ENCODE results near the gene PLEKHD1.

PLEKHD1 gene

DNA sequence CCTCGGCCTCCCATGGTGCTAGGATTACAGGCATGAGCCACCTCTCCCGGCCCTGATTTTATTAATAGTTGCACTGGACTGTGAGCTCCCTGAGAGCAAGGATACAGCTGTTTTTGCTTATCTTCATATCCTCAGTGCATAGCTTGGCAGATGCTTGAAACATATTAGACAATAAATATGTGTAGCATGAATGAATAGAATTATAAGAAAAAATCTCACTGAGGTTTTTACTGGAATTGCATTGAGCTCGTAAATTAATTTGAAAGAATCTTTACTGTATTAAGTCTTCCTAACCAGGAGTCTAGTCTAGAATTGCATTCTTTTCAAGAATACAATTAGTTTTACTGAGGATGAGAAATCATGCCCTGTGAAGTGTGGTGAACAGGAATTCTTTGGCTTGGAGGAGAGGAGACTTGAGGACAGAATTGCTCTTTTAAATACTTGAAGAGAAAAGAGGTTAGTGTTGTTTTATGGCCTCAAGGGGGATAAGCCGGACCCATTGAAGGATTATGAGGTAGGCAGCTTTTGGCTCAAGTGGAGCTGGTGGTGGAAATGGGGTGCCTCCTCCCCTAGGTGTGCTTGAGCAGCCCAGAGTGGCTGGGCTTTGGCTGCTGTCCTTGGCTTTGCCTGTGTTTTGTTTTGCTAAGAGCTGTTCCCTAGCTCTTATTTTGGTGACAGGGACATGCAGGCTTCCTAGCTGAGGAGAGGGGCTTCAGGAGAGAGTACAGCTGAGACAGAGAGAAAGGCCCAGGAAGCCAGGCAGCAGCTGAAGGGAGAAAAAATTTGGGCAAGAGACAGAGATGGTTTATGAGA lies 34.0 kb downstream of the PLEKHD1 start:
- TF ChIP-seq, protein P1, sequence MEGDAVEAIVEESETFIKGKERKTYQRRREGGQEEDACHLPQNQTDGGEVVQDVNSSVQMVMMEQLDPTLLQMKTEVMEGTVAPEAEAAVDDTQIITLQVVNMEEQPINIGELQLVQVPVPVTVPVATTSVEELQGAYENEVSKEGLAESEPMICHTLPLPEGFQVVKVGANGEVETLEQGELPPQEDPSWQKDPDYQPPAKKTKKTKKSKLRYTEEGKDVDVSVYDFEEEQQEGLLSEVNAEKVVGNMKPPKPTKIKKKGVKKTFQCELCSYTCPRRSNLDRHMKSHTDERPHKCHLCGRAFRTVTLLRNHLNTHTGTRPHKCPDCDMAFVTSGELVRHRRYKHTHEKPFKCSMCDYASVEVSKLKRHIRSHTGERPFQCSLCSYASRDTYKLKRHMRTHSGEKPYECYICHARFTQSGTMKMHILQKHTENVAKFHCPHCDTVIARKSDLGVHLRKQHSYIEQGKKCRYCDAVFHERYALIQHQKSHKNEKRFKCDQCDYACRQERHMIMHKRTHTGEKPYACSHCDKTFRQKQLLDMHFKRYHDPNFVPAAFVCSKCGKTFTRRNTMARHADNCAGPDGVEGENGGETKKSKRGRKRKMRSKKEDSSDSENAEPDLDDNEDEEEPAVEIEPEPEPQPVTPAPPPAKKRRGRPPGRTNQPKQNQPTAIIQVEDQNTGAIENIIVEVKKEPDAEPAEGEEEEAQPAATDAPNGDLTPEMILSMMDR (IDR thresholded peaks at IDR 0.05), result no peak
- no peak for DNase-seq (ENCODE audit: low spot score)
- H3K27ac ChIP-seq, result no peak overlapping the region
- H3K4me3 ChIP-seq, result no peak overlapping the region

DNA sequence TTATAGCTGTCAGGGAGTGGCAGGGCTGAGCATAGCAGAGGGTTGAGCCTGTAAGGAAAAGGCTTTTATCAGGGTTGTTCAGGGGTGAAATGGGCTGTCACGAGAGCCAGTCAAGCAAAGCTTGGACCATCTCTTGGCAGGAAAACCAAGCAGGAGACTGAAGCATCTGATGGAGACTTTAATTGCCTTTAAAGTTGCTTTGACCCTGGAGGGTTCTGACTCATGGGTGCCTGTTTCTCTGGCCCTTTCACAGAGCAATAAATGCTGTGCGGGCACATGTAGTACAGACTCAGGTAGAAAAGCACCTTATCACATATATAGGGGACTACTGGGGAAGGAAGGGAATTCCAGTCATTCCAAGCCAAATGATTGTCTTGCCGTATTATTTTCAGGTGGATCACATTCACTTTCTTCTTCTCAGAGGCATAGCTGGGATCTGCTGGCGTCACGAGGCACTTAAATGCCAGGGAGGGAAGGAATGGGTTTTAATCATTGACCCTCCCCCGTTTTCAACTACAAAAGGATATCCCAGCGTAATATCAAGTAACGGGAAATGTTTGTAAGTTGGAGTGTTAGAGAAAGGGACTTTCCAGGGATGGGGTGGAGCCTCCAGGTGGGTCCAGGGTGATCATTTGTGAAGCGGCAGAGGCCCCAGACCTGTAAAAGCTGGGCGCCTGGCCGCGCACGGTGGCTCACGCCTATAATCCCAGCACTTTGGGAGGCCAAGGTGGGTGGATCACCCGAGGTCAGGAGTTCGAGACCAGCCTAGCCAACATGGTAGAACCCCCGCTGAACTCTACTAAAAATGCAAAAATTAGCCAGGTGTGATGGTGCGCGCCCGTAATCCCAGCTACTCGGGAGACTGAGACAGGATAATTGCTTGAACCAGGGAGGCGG lies 34.9 kb downstream of the PLEKHD1 start:
- TF ChIP-seq, protein P1 (IDR thresholded peaks at IDR 0.05), result no peak
- Histone ChIP-seq H3K4me3 (no peak overlapping the region), H3K27ac (no peak overlapping the region)
- no peak for DNase-seq (ENCODE audit: low spot score)

DNA sequence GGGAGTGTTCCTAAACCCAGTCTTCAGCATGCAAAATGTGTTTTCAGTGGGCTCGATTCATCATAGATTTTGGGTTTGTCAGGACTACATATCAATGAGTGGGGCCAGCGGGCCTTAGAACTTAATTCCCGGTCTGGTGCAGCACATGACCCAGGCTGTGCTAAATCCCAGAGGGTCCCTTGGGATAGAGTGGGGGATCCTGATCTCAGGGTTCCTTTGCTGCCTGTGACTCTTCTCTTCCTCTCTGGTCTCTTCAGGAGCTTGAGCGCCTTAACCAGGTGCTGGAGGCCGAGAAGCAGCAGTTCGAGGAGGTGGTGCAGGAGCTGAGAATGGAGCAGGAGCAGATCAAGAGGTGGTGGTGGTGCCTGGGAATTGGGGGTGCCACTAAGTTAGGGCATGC lies 37.5 kb downstream of the PLEKHD1 start:
- Histone ChIP-seq H3K27ac (no peak overlapping the region), H3K4me3 (no peak overlapping the region)
- no peak for DNase-seq (ENCODE audit: low spot score)
- TF ChIP-seq, protein P1 (IDR thresholded peaks at IDR 0.05), result no peak

DNA sequence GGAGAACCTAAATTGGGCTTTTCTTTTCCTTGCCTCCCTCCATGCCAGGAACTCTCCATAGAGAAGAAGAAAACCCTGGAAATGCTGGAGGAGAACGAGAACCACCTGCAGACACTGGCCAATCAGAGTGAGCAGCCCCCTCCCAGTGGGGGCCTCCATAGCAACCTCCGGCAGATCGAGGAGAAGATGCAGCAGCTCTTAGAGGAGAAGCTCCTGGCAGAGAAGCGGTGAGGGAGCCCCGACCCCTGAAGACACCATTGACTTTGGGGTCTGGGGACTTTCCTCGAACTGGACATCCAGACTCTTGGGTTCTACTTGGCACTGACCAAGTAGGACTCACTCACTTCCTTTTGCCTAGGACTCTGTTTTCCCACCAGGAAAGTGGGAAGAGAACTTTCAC lies 41.4 kb downstream of the PLEKHD1 start:
- Histone ChIP-seq H3K27ac (no peak overlapping the region), H3K4me3 (no peak overlapping the region)
- DNase-seq (ENCODE audit: low spot score), result no peak
- TF ChIP-seq, protein P1 (IDR thresholded peaks at IDR 0.05), result no peak

DNA sequence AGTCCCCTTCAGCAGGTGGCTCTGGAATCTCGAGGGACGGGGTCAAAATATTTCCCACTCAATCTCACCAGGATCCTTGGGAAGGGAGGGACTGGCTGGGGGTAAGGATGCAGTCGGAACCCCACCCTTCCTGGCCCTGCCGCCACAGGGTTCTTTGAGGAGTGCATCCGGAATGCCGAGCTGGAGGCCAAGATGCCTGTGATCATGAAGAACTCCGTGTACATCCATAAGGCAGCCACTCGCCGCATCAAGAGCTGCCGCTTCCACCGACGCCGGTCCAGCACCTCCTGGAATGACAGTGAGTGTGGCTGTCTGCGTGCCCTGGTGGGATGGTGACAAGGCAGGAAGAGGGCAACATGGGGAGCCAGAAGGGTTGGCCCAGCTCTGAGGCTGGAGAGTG lies 43.1 kb downstream of the PLEKHD1 start:
- TF ChIP-seq, protein P1 (IDR thresholded peaks at IDR 0.05), result no peak
- Histone ChIP-seq H3K27ac (no peak overlapping the region), H3K4me3 (no peak overlapping the region)
- no peak for DNase-seq (ENCODE audit: low spot score)

DNA sequence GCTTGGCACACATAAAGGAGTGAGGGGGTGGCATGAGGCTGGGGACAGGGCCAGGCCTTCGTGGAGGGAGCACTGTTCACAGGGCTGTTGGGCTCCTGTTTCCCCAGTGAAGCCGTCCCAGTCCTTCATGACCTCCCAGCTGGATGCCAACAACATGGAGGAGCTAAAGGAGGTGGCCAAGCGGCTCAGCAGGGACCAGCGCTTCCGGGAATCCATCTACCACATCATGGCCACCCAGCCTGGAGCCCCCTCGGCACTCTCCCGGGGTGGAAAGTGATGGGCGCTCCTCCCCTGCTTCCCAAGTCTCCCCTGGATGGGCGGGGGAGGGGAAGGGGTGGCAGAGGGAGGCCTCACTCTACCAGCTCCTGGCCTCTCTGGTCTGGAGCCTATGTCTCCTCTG lies 43.6 kb downstream of the PLEKHD1 start:
- no peak for DNase-seq (ENCODE audit: low spot score)

More for the DNA sequence above, 43.6 kb downstream of the PLEKHD1 start:
- Histone ChIP-seq H3K4me3 (no peak overlapping the region), H3K27ac (no peak overlapping the region)
- TF ChIP-seq, protein P1 (IDR thresholded peaks at IDR 0.05), result no peak

Data from coronary artery (tissue), 2 donors.